Activated naive CD4-positive, alpha-beta T cell treated with anti-CD3 and anti-CD28 coated beads for 36 hours (primary cell): ENCODE measurements around the gene SPSB3. TPM values are rescaled to one million over a fixed set of nuclear protein-coding genes. Genes with fewer than 3 reads are reported as not detected.

Experiments
- CTCF ChIA-PET: fragments of 350-600 bp; sonication (Branson Sonifier 250); formaldehyde crosslinking; loops from one replicate; lab custom pipeline; 2021; ENCODE audit warnings: antibody characterized with exemption; lab: Charles Lee
- DNase-seq: peaks from one replicate; pipeline ENCODE4 v3.0.0-alpha.2; 2020
- H3K27ac Mint-ChIP-seq: one replicate; pipeline ENCODE4 v1.8.0; 2021; ENCODE audit warnings: mild to moderate bottlenecking, mixed read lengths
- H3K27me3 Mint-ChIP-seq: one replicate; pipeline ENCODE4 v1.8.0; 2021; ENCODE audit warnings: low read depth, mixed read lengths
- H3K36me3 Mint-ChIP-seq: one replicate; pipeline ENCODE4 v1.8.0; 2021; ENCODE audit warnings: low read depth, mixed read lengths
- H3K4me1 Mint-ChIP-seq: one replicate; pipeline ENCODE4 v1.8.0; 2021; ENCODE audit warnings: low read depth, mixed read lengths
- H3K4me3 Mint-ChIP-seq: one replicate; pipeline ENCODE4 v1.8.0; 2021; ENCODE audit warnings: mild to moderate bottlenecking, moderate library complexity, mixed read lengths
- H3K9me3 Mint-ChIP-seq: one replicate; pipeline ENCODE4 v1.8.0; 2021; ENCODE audit warnings: mixed read lengths
- intact Hi-C: fragments of 100-400 bp; cut with micrococcal nuclease; formaldehyde crosslinking; loops from one replicate; pipeline ENCODE4 v1.15.1; 2023
- total RNA-seq, 2 experiments: library from RNA; stranded (reverse); gene quantifications; one replicate each; pipeline ENCODE4 v1.2.3, GENCODE V29; 2021

SPSB3 gene
- total RNA-seq, 2 experiments from 2014 or later: 14.0 to 17.0 TPM

DNA sequence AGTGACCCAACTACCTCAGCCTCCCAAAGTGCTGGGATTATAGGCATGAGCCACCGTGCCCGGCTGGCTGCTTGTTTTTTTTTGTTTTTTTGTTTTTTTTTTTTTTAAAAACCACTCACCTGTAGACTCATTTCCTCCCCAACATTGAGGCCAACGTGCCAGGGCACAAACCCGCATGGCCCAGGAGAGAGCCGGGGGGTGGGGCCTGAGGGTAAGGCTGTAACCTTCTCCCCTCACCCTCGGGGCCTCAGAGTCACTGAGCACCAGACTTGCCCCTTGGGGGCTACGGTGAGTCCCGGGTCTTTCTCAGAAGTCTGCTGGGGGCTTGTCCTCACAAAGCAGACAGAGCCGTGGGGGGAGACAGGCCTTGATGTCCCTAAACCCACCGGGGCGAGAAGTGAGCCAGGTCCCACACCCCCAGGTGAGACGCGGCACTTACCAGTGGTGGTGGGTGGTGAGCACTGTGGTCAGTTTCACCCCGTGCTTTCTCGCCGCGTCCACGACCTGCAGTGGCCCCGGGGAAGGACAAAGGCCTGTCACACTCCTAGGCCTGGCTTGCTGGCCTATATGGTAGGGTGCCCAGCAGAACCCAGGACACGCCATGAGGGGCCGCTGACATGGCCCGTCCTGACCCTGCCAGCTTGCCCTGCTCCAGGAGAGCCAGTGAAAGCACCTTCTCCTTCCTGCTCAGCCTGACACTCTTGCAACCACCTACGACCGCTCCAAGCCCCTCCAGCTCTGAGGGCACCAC is 39.7 kb upstream of the SPSB3 start:
- Mint-ChIP-seq H3K36me3 (peaks cover 2% of the 10 kb centered on the region), H3K27ac (no peak overlapping the region), H3K9me3 (no peaks in the 10 kb centered on the region), H3K27me3 (no peaks in the 10 kb centered on the region), H3K4me3 (no peak overlapping the region), H3K4me1 (peaks cover 20% of the 10 kb centered on the region)
- intact Hi-C loops: no loop called here
- CTCF ChIA-PET: no interaction called here
- no peak for DNase-seq

DNA sequence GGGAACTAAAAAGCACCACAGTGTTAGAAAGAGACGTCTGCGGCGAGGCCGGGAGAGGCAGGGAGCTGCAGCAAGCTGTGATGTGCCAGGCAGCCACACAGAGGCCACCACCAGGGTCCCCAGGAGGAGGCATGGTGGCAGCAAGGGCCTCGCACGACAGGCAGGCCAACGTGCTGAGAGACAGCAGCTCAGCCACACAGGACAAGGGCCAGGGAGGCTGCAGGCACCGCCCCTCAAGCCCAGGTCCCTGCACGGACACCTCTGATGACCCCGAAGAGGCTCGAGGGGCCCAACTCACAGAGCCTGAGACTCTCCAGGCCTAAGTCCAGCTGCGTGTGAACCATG is 38.5 kb upstream of the SPSB3 start:
- H3K27me3 Mint-ChIP-seq: no peaks in the 10 kb centered on the region
- intact Hi-C loops: no loop called here
- no peak overlapping the region for H3K4me3 Mint-ChIP-seq
- H3K4me1 Mint-ChIP-seq: peaks cover 20% of the 10 kb centered on the region
- no peak for DNase-seq
- H3K27ac Mint-ChIP-seq: no peak overlapping the region
- CTCF ChIA-PET: no interaction called here
- peaks cover 1% of the 10 kb centered on the region for H3K36me3 Mint-ChIP-seq
- no peaks in the 10 kb centered on the region for H3K9me3 Mint-ChIP-seq

DNA sequence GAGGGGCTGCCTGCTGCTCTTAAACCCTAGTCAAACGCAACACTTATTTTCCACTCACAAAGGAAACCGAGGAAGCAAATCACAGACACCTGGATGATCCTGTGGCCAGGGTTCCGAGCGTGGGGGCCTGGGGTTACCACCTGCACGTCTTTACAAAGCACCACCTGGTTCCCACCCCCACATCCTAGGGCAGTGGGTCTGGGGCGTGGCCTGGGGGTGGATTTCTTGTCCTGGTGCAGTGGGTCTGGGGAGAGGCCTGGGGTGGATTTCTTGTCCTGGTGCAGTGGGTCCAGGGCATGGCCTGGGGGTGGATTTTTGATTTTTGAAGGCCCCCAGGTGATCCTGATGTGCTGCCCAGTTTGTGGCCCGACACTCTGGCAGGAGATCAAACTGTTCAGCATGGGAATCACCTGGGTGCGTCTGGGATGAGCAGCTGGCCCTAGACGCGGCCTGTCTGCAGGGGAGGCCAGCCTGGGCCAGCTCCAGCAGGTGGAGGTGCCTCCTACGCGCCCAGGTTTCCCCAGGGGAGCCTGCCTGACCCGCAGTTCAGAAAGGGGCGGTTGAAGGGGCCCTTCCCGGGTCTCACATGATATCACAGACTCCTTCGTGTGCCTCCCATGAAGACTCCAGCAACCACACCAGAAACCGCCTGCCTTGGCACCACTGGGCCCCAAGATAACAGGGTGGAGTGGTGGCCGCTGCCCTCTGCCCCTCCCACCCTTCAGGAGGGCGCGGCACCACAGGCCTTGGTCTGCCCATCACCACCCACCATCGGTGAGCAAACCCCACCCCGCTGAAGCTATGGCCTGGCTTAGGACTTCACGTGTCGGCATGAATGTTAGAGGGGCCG is 38.0 kb upstream of the SPSB3 start:
- no peak for DNase-seq
- no peak overlapping the region for H3K27ac Mint-ChIP-seq
- intact Hi-C loops: no loop called here
- H3K4me1 Mint-ChIP-seq: peaks cover 14% of the 10 kb centered on the region
- CTCF ChIA-PET: no interaction called here
- H3K36me3 Mint-ChIP-seq: peaks cover 1% of the 10 kb centered on the region
- H3K9me3 Mint-ChIP-seq: no peaks in the 10 kb centered on the region
- H3K4me3 Mint-ChIP-seq: no peak overlapping the region
- H3K27me3 Mint-ChIP-seq: no peaks in the 10 kb centered on the region

DNA sequence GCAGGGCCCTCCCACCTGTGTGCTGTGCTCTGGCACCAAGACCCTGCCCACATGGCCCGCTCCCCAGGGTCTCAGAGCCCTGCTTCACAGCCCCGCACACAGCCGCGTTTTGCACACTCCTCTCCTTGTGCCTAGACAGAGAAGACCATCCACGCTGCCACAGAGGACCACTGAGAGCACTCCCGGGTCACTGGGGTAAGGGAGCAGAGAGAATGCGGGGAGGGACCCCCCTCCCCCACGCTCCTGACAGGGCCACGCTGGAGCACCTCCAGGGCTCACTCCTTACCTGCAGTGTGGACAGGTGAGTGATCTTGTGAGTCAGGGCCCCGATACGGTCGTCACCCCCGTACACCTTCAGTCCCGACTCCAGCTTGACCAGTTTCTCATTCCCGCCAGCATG is 37.2 kb upstream of the SPSB3 start:
- Mint-ChIP-seq H3K27me3 (no peaks in the 10 kb centered on the region), H3K36me3 (peaks cover 1% of the 10 kb centered on the region), H3K9me3 (no peaks in the 10 kb centered on the region), H3K27ac (no peak overlapping the region), H3K4me3 (no peak overlapping the region), H3K4me1 (peaks cover 8% of the 10 kb centered on the region)
- intact Hi-C loops: no loop called here
- DNase-seq: no peak
- CTCF ChIA-PET: no interaction called here

DNA sequence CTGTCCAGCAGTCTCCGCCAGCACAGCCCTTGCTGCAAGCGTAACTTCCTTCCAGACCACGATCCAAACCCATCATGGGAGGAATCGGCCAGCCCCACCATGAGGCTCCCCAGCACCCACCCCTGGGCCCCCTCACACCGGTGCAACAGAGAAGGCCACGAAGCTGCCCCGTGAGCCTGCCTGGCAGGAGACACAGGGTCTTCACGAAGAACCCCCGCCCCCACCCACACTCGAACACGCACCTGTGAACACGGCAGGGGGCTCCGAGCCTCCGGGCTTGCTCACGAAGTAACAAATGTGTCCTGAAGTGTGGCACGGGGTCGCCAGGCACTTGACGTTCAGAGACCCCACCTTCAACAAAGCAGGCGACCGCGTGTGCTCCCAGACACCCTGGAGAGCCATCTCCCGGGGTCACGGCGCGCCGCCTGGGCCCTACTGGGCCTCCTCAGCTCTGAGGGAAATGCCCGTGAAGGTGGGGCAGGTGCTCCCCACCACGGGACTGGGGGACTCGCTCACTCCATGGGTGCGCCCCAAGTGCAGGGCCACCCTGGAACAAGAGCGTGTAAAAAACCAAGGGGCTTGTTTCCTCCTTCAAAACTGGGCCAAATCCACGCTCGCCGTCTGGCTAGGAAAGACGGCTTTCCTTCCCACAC is 36.6 kb upstream of the SPSB3 start:
- CTCF ChIA-PET: no interaction called here
- intact Hi-C loops: no loop called here
- H3K27ac Mint-ChIP-seq: no peak overlapping the region

DNA sequence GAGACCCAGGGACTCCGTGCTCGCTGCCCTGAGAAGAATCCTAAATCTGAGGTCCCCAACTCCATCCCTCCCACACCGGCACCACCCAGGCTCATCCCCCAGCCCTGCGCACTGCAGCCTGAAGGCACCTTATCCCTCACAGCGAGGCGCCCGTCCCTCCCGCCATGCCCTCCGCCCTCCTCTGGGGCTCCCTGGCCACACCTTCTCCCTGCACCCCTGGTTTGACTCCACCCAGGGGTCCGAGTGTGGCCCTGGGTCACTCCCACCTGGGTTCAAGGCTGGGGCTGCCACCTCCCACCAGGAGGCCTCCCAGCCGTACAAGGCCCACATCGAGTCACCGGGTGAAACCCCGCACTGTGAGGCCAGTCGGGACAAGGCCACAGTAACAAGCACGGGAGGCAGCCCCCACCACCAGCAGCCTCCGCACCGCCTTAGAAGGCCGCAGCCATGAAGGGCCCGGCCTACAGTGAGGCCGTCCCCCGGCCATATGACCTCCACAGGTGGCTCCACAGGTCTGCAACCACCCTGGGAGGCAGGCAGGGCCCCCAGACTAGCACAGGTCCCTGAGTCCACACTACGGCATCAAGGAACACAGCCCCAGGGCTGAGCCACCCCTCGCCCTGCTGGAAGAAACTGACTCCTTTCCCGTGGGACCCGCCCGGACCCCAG is 36.0 kb upstream of the SPSB3 start:
- Mint-ChIP-seq H3K9me3 (no peaks in the 10 kb centered on the region), H3K36me3 (peaks cover 1% of the 10 kb centered on the region), H3K27ac (no peak overlapping the region), H3K27me3 (no peaks in the 10 kb centered on the region), H3K4me1 (no peaks in the 10 kb centered on the region), H3K4me3 (no peak overlapping the region)
- DNase-seq: no peak
- intact Hi-C loops: no loop called here
- CTCF ChIA-PET: no interaction called here

More for the DNA sequence above, 36.6 kb upstream of the SPSB3 start:
- Mint-ChIP-seq H3K4me1 (peaks cover 4% of the 10 kb centered on the region), H3K27me3 (no peaks in the 10 kb centered on the region), H3K9me3 (no peaks in the 10 kb centered on the region), H3K36me3 (peaks cover 1% of the 10 kb centered on the region), H3K4me3 (no peak overlapping the region)
- DNase-seq: no peak

DNA sequence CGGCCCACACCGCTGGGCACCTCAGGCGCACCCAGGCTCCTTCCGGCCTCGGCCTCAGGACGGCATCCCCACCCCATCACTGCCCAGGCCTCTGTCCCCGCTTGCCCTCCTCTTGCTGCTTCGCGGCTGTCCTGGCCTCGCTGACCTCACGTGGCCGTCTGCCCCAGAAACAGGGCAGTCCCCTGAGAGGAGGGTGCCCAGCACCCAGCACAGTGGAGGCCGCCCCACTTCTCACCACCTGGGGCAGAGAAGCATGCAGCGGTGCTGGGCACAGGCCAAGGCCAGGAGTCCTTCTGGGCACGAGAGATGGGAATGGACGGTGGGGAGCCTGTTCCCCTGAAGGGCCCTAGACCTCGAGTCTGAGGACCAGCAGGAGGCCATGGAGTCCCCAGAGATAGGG is 35.3 kb upstream of the SPSB3 start:
- Mint-ChIP-seq H3K4me1 (peaks cover 5% of the 10 kb centered on the region), H3K27ac (no peak overlapping the region), H3K27me3 (no peaks in the 10 kb centered on the region), H3K9me3 (no peaks in the 10 kb centered on the region), H3K4me3 (no peak overlapping the region), H3K36me3 (peaks cover 1% of the 10 kb centered on the region)
- CTCF ChIA-PET: interaction anchor here (0.6 kb wide), 1 partner anchor 124 kb away, joined by 3 read pairs; no protein-coding TSS in a partner anchor
- DNase-seq: no peak
- intact Hi-C loops: no loop called here

DNA sequence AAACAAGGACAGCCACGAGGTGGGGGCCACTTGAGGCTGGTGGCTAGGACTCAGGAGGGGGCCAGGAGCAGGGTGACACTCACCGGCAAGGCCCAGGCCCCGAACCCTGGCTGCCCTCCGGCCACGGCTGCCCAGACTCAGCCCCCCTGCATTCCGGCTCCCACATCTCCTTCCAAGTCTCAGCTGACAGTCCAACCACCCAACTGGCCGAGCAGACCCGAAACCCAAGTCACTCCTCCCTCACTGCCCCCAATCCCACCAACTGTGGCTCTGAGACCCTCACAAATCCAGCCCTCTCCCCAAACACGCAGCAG is 34.9 kb upstream of the SPSB3 start:
- peaks cover 1% of the 10 kb centered on the region for H3K36me3 Mint-ChIP-seq
- CTCF ChIA-PET: interaction anchor here (0.6 kb wide), 1 partner anchor 124 kb away, joined by 3 read pairs; no protein-coding TSS in a partner anchor

DNA sequence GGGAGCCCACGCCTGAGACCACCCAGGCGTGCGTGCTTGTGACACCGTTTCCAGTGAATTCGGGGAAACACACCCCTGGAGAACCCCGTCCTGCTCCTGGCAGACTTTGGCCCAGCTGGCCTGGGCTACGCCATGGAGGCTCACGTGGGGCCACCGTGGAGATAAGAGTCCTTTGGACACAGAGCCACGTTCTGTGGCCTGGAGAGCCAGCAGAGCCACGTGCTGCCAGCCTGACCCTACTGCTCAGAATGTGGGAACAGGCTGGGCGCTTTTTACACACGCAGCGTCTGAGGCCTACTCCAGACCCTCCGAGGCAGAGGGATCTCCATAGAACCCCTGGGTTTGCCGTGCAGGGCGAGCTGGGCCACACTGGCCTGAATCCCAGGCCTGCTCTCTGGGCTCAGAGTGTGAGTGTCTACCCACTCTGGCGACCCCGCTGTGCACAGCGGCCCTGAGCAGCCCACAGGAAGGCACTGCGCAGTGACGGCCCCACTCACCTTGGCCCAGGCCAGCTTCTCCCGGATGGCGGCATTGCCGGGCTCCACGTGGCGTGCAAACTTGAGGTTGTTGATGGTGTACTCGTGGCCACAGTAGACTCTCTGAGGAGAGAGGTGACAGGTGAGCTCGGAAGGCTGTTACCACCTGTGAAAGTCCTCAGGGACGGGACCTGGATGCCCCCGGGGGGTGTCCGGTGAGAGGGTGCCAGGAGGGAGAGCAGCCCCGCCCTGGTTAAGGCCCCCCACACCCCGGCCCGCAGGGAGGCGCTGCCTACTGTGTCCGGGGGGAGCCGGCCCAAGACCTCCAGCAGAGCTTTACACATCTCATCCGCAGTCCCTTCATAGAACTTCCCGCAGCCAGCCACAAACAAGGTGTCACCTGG is 34.3 kb upstream of the SPSB3 start:
- Mint-ChIP-seq H3K27ac (no peak overlapping the region), H3K4me1 (peaks cover 10% of the 10 kb centered on the region), H3K9me3 (no peaks in the 10 kb centered on the region), H3K27me3 (no peaks in the 10 kb centered on the region), H3K36me3 (peaks cover 1% of the 10 kb centered on the region), H3K4me3 (no peak overlapping the region)
- DNase-seq: no peak
- intact Hi-C loops: no loop called here
- CTCF ChIA-PET: no interaction called here

More for the DNA sequence above, 34.9 kb upstream of the SPSB3 start:
- Mint-ChIP-seq H3K27ac (no peak overlapping the region), H3K9me3 (no peaks in the 10 kb centered on the region), H3K4me1 (peaks cover 10% of the 10 kb centered on the region), H3K27me3 (no peaks in the 10 kb centered on the region), H3K4me3 (no peak overlapping the region)
- intact Hi-C loops: no loop called here
- no peak for DNase-seq

DNA sequence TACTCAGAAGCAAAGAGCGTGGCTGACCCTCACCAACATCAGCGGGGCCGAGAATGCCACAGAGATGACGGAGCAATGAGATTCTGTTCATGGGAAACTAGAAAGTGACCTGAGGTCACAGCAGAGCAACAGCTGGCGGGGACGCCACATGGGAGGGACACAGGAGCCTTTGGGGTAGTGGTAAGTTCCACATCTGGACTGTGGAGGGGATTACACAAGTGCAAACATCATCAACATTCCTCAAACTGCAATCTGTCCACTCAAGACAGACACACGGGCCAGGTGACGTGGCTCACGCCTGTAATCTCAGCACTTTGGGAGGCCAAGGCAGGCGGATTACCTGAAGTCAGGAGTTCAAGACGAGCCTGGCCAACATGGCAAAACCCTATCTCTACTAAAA is 33.1 kb upstream of the SPSB3 start:
- Mint-ChIP-seq H3K4me1 (peaks cover 10% of the 10 kb centered on the region), H3K36me3 (peaks cover 1% of the 10 kb centered on the region), H3K4me3 (no peak overlapping the region), H3K9me3 (no peaks in the 10 kb centered on the region), H3K27ac (no peak overlapping the region), H3K27me3 (no peaks in the 10 kb centered on the region)
- intact Hi-C loops: no loop called here
- CTCF ChIA-PET: no interaction called here
- no peak for DNase-seq

DNA sequence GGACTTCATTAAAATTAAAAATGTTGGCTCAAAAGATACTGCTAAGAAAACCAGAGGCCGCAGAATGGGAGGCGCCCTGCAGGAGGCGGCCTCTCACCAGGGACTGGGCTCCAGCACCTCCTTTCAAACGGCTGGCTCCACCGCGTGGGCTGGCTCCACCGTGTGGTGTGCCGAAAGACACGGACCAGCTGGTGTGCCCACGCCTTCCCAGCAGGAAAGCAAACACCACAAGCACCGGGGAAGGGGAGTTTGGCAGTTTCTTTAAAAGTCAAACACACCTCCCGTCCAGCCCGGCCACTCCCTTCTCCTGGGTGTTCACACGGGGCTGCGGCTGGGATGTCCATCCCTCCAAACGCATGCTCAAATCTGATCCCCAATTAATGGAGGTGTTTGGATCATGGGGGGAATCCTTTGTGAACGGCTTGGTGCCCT is 30.4 kb upstream of the SPSB3 start:
- Mint-ChIP-seq H3K27ac (no peak overlapping the region), H3K4me3 (no peak overlapping the region), H3K4me1 (peaks cover 10% of the 10 kb centered on the region), H3K27me3 (no peaks in the 10 kb centered on the region), H3K36me3 (no peaks in the 10 kb centered on the region), H3K9me3 (no peaks in the 10 kb centered on the region)
- peak; percentile 80 for DNase-seq
- intact Hi-C loops: loop anchor here (1.0 to 2.0 kb wide), 2 partner anchors 52 to 117 kb away; no protein-coding TSS in a partner anchor
- CTCF ChIA-PET: interaction anchor here (1.9 to 3.4 kb wide), 3 partner anchors 30 to 116 kb away, joined by 4 to 14 read pairs (median 7); partner anchors contain the start of genes MAPK8IP3, NUBP2 and SPSB3
